ELR (cell line): ENCODE measurements around the gene SERPINE2.

Experiments used
- DNase-seq: peaks from one replicate; pipeline ENCODE4 v3.0.0-alpha.2; 2015; ENCODE audit warnings: low read depth

SERPINE2 gene

DNA sequence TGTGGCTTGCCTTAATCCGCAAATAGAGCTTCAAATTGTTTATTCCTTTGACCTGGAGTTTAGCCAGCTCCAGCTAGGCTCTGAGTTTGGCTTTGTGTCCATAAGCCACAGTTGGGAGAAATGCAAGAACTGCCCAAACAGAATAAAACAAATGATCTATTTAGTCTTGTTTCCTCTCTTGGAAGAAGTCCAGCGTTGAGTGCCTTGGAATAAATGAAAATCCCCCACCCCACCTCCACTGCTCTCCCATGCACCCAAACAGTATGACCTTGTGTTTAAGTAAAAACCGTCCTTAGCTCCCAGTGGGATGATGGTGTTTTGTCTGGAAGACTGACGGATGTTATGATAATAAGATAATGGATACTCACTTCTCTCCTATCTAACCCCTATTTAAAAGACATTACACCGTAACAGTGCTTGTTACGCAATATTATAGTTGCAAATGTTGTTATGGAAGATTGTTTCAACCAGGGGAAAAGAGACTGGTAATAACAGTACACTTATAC lies 3.2 kb upstream of the SERPINE2 start:
- no peak for DNase-seq

DNA sequence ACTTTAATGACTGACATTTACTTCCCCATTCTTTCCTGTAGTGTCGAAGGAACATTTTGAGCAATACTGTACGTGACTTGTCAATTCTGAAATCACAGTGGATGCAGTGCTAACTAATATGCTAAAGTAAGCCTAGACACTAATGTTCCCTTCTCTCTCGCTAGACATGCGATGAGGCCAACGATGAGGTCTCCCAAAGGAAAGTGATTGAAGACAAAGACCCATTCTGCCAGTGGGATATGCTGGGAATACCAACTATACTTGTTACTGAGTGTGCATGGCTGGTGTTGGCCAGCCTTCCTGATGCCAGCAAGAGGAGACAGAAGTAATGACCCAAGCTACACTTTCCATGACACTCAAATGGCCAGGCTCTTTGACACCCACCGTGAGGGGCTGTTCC lies 2.5 kb upstream of the SERPINE2 start:
- no peak for DNase-seq

DNA sequence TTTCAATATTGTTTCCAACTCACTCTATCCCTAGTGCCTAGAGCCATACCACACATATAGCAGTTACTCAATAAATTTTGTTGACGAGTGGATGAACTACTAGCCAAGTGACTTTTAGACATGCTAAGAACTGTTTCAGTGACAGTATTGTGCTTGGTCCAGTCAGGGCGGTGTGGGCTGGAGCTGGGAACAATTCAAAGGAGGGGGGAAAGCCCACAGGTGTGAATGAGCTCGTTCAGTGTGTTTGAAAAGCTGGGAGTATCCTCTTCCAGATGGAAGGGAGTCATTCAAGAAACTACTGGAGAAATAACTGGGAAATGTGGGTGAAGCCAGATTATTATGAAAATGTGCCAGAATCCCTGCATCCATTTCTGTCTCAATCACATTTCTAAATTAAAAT lies 1.7 kb upstream of the SERPINE2 start:
- no peak for DNase-seq

DNA sequence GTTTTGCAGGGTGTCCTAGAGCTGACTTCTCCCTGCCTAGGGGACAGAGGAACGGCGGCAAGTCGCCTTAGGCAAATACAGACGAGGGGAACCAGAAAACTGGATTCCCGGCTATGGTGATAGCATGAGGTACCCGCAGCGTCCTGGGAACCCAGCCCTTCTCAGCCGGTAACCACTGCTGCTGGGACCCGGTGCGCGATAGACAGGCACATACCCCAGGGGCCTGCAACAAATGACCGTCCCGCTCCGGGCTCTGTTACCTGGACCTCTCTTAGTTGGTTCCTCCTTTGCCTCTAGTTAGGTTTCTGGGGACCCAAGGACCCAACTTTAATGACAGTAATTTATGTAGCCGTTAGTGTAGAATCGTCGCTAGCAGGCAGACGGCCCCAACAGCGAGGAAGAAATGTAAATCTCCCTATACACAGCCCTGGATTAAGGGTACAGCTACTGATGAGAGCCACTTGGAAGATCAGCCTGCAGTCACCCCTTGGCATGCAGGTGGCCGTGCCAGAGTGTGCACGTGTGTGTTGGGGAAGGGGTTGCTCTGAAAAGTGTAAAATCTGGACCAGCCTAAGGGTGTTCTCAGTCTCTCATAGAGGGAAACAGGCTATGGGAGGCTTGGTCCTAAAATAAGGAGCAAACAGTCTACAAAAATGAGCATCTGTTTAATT lies 819 bp upstream of the SERPINE2 start:
- DNase-seq, result no peak

DNA sequence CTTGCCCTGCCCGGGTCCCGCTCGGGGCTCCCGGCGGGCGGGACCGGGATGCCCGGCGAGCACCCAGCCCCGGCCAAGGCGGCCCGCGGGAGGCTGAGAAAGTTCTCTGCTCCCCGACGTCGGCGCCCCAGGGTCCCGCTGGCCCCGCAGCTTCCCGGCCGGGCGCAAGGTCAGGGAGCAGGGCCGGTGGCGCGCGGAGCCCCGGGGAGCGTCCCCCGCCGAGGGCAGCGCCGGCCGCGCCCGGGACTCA lies 331 bp downstream of the SERPINE2 start:
- DNase-seq, result no peak

DNA sequence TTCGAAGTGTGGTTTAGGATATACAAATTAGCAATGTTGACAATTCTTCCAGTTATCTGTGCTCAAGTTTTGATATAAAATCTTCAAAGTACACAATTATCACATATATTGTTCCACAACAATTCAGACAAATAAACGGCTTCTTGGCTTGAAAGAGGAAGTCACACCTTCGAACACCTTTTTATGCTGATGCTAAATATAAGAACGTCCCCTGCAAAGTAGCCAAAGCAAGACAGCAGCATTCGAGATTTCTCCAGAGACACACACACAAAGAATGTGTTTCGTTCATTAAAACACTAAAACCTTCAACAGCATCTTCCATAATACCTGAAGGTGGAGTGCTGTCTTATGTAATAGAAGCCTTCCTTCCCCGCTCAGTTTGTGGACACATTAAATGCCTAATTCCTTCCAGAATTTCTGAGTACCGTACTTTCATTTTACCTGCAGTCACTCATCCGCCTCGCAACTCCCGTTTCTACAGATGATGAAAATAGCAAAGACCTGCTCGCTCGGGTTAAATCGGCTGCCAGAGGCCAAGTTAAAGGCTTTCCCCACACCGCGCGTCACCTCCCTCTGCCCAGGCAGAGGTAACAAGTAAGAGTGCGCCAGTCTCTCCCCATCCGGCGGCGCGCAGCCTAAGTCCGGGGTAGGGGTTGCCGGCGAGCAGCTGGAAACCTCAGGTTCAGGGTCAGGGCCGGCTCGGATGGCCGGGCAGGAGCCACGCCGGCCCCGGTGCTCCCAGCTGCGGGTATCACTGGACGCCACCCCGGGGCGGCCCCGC lies 847 bp downstream of the SERPINE2 start:
- DNase-seq, result peak; percentile 67

DNA sequence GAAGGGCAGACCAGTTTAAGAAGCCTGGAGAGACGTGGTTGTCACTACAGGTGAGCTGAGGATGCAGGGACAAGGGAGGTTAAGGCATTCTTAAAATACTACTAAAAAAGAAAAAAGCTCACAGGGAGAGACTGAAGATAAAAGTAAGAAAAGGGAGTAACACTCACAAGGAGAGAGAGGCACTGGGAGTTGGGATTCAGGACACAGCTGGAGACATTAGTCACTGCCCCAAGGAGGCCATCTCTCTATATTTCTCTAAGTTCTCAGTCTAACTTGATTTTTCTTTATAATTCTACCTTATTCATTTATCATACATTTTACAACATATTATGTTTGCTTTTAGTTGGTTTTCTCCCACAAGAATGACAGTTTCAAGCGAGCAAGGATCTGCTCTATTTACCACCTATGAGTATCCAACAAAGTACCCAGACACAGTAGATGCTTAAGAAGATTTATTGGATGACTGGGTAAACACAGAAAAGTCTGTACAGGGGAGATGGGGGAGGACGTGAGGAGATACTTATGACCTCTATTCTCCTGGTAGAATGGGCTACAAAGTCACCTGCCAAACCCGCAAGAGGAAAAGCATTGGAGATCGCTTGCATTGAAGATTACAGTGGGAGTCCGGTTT lies 2.2 kb downstream of the SERPINE2 start:
- peak; percentile 19 for DNase-seq

DNA sequence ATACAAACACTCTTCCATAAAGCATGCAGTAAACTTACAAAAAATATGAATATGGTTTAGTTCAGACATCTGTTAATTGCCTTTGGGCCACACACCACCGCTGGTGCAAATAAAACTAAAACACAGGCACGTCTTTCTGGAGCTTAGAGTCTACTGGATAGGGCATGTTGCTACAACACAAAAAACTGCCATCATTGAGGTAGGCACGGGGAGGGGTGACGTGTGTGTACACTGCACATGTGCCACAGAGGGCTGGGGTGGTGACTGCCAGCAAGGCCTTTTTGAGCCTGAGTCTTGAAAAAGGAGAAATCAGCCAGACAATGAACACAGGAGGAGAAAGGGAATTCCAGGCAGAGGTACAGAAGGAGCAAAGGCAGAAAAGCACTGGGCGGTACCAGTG lies 5.1 kb downstream of the SERPINE2 start:
- DNase-seq, result no peak

DNA sequence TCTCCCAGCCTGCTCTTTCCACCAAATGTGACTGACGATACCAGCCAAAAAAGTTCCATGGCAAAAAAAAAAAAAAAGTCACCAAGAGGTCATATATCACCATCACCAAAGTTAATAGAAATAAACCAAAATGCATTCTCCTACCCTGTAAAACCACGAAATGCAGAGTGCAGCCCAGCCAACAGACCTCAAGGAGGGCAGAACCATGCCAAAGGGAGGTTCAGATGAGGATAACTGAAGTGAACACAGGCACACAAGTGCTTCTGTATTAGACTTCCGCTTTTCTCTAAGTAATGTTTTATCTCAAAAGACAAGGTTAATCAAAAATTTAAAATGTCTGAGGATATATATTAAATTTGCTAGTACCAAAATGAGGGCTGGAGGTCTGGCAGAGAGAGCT lies 5.5 kb downstream of the SERPINE2 start:
- no peak for DNase-seq

DNA sequence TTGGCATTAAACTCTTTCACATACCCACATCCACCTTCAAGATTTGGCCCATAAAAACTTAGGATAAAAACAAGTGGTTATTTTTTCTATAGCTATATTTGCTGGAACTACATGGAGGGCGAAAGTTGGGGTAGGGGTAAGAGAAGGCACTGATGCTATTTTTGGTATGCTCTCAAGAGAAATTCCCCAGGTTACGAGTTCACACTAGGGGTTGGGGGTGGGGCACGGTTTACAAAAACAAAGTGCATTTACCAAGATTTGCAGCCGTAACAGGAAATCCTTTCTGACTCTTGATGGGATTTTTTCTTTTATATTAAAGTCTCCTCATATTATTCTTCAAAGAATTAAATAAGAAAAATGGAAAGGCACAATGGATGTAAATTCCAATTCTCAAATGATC lies 6.8 kb downstream of the SERPINE2 start:
- no peak for DNase-seq

DNA sequence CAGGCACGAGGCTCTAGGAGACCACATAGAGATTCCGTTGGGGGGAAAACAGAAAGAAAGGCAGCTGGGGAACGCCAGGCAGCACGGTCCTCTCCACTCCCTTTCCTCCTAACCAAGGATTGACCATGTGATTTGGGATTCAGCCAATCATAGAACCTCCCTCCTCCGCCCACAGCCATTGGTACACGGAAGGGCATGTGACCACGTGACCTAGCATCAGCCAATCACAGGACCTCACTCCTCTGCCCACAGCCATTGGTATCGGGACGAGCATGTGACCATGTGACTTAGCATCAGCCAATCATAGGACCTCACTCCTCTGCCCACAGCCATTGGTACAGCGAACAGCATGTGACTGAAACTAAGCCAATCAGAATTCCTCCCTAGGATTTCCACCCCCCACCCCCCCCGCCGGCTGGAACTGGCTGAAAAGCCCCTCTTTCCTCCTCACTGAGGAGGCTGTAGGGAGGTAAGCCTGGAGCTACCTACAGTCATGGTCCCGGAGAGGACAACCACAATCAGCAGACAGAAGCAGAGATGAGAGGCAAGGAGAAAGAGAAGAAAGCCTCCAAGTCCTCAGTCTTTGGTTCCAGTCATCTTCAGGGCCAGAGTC lies 7.6 kb downstream of the SERPINE2 start:
- no peak for DNase-seq

DNA sequence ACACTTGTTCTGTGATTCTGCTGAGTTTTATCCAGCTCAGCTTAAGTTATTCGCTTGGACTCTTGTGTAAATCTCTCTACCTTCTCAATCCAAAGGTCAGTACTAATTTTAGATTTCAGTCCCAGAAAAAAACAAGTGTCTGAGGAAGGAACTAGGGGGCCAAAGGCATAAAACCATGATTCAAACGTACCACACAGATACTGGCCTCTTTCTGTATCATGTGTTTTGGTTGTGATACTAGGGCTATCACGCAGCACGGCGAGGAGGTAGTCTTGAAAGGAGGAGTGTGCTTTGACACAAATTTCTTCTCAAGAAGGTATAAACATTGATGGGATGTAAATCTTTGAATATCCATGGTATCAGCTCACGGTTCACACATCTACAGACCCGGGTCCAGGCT lies 8.3 kb downstream of the SERPINE2 start:
- no peak for DNase-seq

DNA sequence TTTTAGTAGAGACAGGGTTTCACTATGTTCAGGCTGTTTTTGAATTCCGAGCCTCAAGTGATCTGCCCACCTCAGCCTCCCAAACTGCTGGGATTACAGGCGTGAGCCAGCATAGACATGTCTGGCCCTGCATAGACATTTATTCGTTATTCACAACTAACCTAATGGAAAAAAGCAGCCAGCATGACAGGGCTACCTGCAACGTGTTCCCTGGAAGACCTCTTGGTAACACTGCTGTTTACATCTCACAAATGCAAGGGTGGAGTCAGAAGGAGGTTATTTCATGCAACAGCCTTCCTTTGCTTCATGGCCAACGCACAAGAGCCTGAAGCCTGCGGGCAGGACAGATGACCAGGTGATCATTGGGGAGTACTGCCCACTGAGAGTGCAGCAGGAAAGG lies 9.2 kb downstream of the SERPINE2 start:
- no peak for DNase-seq

DNA sequence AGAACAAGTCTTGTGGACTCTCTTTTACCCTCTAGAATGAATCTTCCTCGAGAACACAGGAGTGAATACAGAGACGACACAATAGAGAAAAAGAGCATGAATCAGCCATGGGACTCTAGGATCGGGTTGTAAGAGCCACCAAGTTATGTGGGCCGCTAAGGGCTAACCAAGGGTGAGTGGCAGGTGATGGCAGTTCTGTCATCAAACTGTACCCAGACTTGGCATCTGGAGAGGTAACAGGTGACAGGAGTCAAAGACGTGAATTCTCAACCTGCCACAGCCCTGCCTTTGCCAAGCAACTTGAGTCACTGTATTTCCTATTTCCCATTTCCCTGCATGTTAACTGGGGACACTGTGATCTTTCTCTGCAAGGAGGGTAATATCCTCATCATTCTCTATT lies 11.2 kb downstream of the SERPINE2 start:
- no peak for DNase-seq

DNA sequence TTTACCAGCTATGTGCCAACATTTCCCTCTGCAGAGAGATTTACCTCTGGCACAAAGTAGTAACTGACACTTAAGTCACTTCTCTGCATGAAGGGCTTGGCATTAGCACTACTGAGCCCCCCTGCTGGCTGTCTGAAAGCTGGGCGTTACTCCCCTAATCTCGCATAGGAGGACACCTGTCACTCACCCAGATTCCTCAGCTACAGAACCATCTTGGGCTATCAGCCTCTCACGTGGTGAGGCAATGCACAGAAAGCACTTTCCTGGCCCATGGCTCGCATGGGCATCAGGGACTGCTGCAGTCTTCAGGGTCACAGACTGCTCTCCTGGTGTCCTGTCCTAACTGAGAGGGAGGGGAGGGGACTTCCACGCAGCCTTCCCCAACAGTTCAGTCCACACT lies 12.0 kb downstream of the SERPINE2 start:
- DNase-seq, result no peak

DNA sequence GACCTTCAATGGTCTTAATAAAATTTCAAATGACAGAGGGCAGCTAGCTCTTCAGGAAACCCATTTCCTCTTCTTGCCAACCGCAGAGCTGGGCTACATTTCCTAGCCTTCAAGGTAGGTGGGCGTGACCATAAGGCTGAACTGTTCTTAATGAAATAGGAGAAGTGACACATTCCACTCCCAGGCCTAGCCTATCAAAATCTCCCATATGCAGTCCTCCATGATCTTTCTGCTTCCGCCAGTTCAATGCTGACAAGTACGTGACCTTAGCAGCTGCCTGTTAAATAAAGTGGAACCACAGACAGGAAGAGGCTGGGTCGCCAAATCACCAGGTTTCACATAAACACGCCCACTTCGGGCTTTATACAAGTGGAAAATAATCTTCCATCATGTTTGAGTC lies 13.2 kb downstream of the SERPINE2 start:
- DNase-seq, result no peak

DNA sequence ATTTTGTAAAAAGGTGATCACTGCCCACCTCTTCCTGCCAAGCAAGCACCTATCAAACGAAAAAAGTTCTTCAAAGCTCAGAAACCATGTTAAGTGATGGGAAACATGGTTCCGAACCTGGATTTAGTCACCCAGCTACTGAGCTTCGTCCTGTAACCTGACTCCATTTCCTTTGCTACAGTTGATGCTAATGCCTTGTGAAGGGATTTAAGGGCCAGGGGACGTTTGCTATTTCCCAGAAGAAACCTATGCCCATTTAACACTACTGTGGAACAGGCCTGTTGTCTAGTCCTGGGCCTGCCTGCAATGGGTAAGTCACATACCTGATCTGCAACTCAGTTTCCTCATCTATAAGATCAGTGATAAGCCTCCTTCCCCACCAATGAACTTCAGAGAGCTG lies 14.8 kb downstream of the SERPINE2 start:
- DNase-seq, result no peak

DNA sequence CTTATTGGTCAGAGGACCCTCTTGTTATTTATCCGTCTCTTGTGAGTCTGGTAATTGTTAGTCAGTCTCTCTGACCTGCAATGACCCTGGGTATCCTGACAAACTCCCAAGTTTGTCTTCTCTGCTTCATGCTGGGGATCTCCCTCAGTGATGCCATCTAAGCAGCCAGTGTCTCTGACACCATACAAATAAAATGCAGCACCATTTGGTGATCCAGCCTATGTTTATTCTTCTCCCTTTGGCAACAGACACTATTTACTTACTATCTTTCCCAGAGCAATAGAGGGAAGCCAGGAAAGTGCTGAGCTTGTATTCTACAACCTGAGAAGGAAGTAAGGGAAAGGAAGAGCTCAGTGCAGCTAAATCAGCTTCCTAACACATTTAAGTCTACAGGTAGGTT lies 15.9 kb downstream of the SERPINE2 start:
- peak; percentile 53 for DNase-seq

DNA sequence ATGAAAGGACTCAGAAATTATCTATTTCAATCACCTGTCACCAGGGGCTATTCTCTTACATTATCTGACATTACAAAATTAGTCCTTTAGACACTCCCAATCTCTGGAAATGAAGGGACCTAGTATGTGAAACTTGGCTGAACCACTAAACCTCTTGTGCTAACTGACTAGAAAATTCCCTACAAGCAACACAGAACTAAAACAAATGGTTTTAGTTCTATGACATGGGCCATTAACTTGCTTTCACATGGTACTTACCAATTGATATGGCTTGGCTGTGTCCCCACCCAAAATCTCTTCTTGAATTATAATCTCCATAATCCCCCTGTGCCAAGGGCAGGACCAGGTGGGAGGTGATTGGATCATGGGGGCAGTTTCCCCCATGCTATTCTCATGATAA lies 16.6 kb downstream of the SERPINE2 start:
- DNase-seq, result no peak

DNA sequence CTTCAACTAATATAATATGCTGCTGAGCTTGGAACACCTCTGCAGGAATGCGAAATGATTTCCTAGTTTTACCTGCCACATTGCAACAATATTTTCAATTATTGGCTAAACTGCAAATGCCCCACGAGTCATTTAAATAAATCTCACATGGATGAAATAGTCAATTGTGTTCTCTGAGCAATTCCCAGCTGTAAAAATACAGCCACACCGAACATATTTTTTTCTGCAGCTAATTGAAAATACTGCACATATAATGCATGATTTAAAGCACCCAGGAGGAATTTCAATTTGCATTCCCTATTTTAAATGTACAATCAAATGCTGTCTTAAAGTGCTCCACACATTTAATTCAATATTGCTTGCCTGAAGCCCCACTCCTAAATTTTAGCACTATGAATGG lies 18.6 kb downstream of the SERPINE2 start:
- DNase-seq, result no peak

DNA sequence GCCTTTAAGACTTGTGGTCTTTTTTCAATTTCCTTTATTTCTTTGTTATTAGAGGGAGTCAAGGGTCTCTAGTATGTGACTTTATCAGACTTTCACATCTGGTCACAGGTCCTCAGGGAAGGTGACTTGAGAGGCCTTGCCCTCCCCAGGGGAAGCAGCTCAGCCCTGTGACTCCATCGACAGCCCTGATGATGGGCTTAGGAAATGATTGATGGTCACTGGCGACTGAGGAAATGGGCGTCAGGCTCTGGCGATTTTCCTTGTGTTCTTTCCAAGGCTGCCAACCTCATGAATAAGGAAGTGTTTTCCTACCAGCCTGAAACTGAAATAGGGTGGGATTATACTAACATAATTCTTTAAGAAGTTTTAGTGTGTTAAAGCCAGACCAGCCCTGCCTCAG lies 21.1 kb downstream of the SERPINE2 start:
- DNase-seq, result no peak

DNA sequence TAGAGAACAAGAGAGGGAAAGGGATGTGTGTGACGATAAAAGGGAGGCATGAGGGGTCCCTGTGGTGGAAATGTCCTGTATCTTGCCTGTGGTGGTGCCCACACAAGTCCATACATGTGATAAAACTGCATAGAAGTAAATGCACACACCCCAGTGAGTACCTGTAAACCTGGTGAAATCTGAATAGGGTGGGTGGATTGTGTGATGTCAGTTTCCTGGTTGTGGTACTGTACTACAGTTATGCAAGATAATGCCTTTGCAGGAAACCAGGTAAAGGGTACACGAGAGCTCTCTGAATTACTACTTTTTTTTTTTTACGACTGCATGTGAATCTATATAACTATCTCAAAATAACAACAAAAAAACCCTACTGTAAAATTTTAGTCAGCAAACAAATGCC lies 22.1 kb downstream of the SERPINE2 start:
- DNase-seq, result no peak

DNA sequence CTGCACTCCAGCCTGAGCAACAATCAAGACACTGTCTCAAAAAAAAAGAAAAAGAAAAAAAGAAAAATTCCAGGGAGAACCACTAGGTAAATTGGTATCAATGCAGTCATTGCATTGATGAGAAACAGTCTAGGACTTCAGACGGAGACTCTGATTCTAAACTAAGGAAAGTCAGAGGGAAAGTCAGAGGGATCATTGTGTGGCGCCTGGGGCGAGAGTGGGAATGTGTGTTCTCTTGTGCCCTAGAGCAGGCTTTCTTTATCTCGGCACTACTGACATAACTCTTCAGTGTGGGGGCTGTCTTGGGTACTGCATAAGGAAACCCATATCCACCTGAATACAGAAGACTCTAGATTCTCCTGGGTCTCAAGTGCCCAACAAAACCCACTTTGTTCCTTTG lies 24.8 kb downstream of the SERPINE2 start:
- DNase-seq, result no peak
